Activated B cell treated with CpG ODN at 0.5 μM for 24 hours (primary cell): ENCODE measurements around the gene TBX4. TPM values are rescaled to one million over a fixed set of nuclear protein-coding genes. Genes with fewer than 3 reads are reported as not detected.

Experiments used
- ATAC-seq: fragments of 200-7000 bp; cut with Tn5 transposase; one replicate; pipeline ENCODE4 v1.10.0; 2021; ENCODE audit warnings: low read depth, mild to moderate bottlenecking, moderate library complexity
- CTCF ChIA-PET: fragments of 350-600 bp; sonication (Branson Sonifier 250); formaldehyde crosslinking; loops from one replicate; lab custom pipeline; 2021; ENCODE audit warnings: antibody characterized with exemption; lab: Charles Lee
- POLR2A ChIA-PET: fragments of 350-600 bp; sonication (Branson Sonifier 250); formaldehyde crosslinking; loops from one replicate; lab custom pipeline; 2021; ENCODE audit warnings: antibody characterized with exemption; lab: Charles Lee
- DNase-seq: peaks from one replicate; pipeline ENCODE4 v3.0.0; 2022
- H3K27ac Mint-ChIP-seq: one replicate; pipeline ENCODE4 v1.8.0; 2020; ENCODE audit warnings: mixed read lengths
- H3K27me3 Mint-ChIP-seq: one replicate; pipeline ENCODE4 v1.8.0; 2021; ENCODE audit warnings: mixed read lengths
- H3K36me3 Mint-ChIP-seq: one replicate; pipeline ENCODE4 v1.8.0; 2021; ENCODE audit warnings: low read depth, mixed read lengths
- H3K4me1 Mint-ChIP-seq: one replicate; pipeline ENCODE4 v1.8.0; 2021; ENCODE audit warnings: mixed read lengths
- H3K4me3 Mint-ChIP-seq: one replicate; pipeline ENCODE4 v1.8.0; 2020; ENCODE audit warnings: mild to moderate bottlenecking, mixed read lengths
- H3K9me3 Mint-ChIP-seq: one replicate; pipeline ENCODE4 v1.8.0; 2020; ENCODE audit warnings: mixed read lengths
- CTCF ChIP-seq: fragments of 200-600 bp; IDR thresholded peaks from one replicate; pipeline ENCODE4 v1.8.0; 2022; ENCODE audit warnings: antibody characterized with exemption, mild to moderate bottlenecking
- intact Hi-C: fragments of 100-400 bp; cut with micrococcal nuclease; formaldehyde crosslinking; loops from one replicate; pipeline ENCODE4 v1.15.1; 2024
- total RNA-seq: library from RNA; stranded (reverse); gene quantifications from 2 replicates; pipeline ENCODE4 v1.2.3, GENCODE V29; 2022

The TBX4 gene
- total RNA-seq, 1 donor from 2014 or later = not detected

DNA sequence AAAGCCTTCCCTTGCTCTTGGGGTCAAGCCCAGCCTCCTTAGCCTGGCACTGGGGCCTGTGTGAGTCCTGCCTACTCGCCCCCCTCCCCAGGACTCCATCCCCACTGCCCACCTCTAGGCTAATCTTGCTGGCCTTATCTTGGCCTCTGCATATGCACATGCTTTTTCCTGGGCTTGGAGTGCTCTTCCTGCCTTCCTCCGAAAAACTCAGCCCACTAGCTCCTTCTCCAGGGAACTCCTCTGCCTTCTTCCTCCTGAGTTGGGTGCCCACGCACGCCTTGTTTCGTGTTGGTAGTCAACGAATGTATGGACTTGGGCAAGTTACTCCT, 36.0 kb upstream of the TBX4 start:
- TF ChIP-seq CTCF = no peak
- intact Hi-C loops = loop anchor here (1.0 kb wide), 1 partner anchor 135 kb away; no protein-coding TSS in a partner anchor
- Mint-ChIP-seq H3K4me1 (peaks cover 8% of the 10 kb centered on the region), H3K27me3 (peaks cover 30% of the 10 kb centered on the region), H3K36me3 (no peaks in the 10 kb centered on the region), H3K4me3 (no peak overlapping the region), H3K27ac (no peak overlapping the region), H3K9me3 (no peaks in the 10 kb centered on the region)
- ChIA-PET POLR2A (no interaction called here), CTCF (no interaction called here)
- ATAC-seq (no peak), DNase-seq (no peak)

GRCh38 chr17:61416540-61417363, 35.5 kb upstream of the TBX4 start:
- ChIA-PET POLR2A (no interaction called here), CTCF (interaction anchor here (0.6 to 1.0 kb wide), 2 partner anchors 10 to 214 kb away, joined by 3 read pairs; no protein-coding TSS in a partner anchor)
- Mint-ChIP-seq H3K9me3 (no peaks in the 10 kb centered on the region), H3K4me1 (peaks cover 8% of the 10 kb centered on the region), H3K27ac (no peak overlapping the region), H3K4me3 (no peak overlapping the region), H3K36me3 (no peaks in the 10 kb centered on the region), H3K27me3 (peaks cover 34% of the 10 kb centered on the region)
- TF ChIP-seq CTCF = peak; percentile 74
- intact Hi-C loops = loop anchor here (1.0 kb wide), 2 partner anchors 135 to 421 kb away; no protein-coding TSS in a partner anchor
- no peak for DNase-seq
- ATAC-seq = peak; percentile 67

GRCh38 chr17:61418449-61418848, 33.8 kb upstream of the TBX4 start:
- intact Hi-C loops = no loop called here
- Mint-ChIP-seq H3K4me3 (no peak overlapping the region), H3K4me1 (peaks cover 4% of the 10 kb centered on the region), H3K36me3 (no peaks in the 10 kb centered on the region), H3K9me3 (no peaks in the 10 kb centered on the region), H3K27me3 (peaks cover 40% of the 10 kb centered on the region), H3K27ac (no peak overlapping the region)
- DNase-seq (no peak), ATAC-seq (no peak)
- TF ChIP-seq CTCF = no peak
- ChIA-PET CTCF (interaction anchor here (1.5 kb wide), 1 partner anchor 418 kb away, joined by 3 read pairs; no protein-coding TSS in a partner anchor), POLR2A (no interaction called here)

DNA sequence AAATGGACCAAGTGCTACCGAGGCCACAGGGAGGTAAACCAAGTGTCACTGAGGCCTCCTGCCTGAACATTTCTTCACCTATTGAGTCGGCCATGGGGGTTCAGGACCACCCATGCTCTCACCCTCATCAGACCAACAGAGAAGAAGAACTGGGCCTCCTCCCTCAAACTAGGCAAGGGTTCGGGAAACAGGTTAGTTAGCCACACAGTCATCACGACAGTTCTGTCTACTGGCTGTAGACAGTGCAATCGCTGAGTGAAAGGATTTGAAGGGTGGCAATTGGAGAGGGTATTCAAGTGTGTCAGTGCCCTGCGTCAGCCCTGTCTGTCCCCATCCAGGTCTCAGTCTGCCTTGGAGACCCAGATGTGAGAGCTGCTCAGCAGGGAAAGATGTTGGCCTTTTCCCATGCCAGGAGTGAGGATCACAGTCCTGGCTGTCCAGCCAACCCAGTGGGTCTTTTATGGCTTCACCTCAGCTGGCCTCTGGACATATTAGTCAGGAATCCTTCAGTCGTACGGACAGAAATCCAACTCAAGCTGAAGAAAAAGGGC, 32.7 kb upstream of the TBX4 start:
- Mint-ChIP-seq H3K4me1 (peaks cover 4% of the 10 kb centered on the region), H3K4me3 (no peak overlapping the region), H3K27ac (no peak overlapping the region), H3K36me3 (no peaks in the 10 kb centered on the region), H3K27me3 (peaks cover 41% of the 10 kb centered on the region), H3K9me3 (no peaks in the 10 kb centered on the region)
- no peak for TF ChIP-seq CTCF
- ChIA-PET POLR2A (interaction anchor here (0.6 kb wide), 1 partner anchor 118 kb away, joined by 3 read pairs; no protein-coding TSS in a partner anchor), CTCF (interaction anchor here (1.5 kb wide), 1 partner anchor 417 kb away, joined by 3 read pairs; no protein-coding TSS in a partner anchor)
- intact Hi-C loops = no loop called here
- DNase-seq (no peak), ATAC-seq (no peak)

GRCh38 chr17:61420052-61420451, 32.2 kb upstream of the TBX4 start:
- intact Hi-C loops = no loop called here
- no peak overlapping the region for H3K4me3 Mint-ChIP-seq
- DNase-seq (no peak), ATAC-seq (no peak)
- peaks cover 4% of the 10 kb centered on the region for H3K4me1 Mint-ChIP-seq
- H3K9me3 Mint-ChIP-seq = no peaks in the 10 kb centered on the region
- no peak overlapping the region for H3K27ac Mint-ChIP-seq
- H3K27me3 Mint-ChIP-seq = peaks cover 45% of the 10 kb centered on the region
- no peak for TF ChIP-seq CTCF
- CTCF ChIA-PET = interaction anchor here (1.5 kb wide), 1 partner anchor 416 kb away, joined by 3 read pairs; no protein-coding TSS in a partner anchor
- POLR2A ChIA-PET = interaction anchor here (0.6 kb wide), 1 partner anchor 118 kb away, joined by 3 read pairs; no protein-coding TSS in a partner anchor
- H3K36me3 Mint-ChIP-seq = no peaks in the 10 kb centered on the region
